Hematopoietic multipotent progenitor cell treated with erythropoietin and hydrocortisone succinate and interleukin-3 and kit ligand, for 4 days (in vitro differentiated cells): Measurements from ENCODE around the gene GPR55.
A peak's percentile ranks its signal among the peaks of the same experiment; 100 is the strongest.
"Not testable (repeated sequence)": the region's sequence is repeated elsewhere in the genome, so short reads cannot be mapped to it uniquely, and the experiment has no call there.

Experiments used
- DNase-seq: peaks from one replicate; pipeline ENCODE4 v3.0.0-alpha.2; 2015

The GPR55 gene

GRCh38 chr2:230949966-230950873 lies 25.2 kb upstream of the GPR55 start:
- peak; percentile 24 for DNase-seq

GRCh38 chr2:230947908-230948365 lies 22.9 kb upstream of the GPR55 start:
- peak; percentile 59 for DNase-seq

- no peak for DNase-seq
These were observed 22.2 kb upstream of the GPR55 start for GRCh38 chr2:230947235-230947576.

GRCh38 chr2:230946429-230947234 lies 21.6 kb upstream of the GPR55 start:
- no peak for DNase-seq

GRCh38 chr2:230944757-230945372 lies 19.8 kb upstream of the GPR55 start:
- DNase-seq, result no peak

- no peak for DNase-seq
These were observed 19.1 kb upstream of the GPR55 start for GRCh38 chr2:230944123-230944653.

- peak; percentile 80 for DNase-seq
These were observed 18.2 kb upstream of the GPR55 start for GRCh38 chr2:230942920-230943896.

GRCh38 chr2:230942371-230942770 lies 17.3 kb upstream of the GPR55 start:
- DNase-seq, result no peak

GRCh38 chr2:230941202-230942180 lies 16.4 kb upstream of the GPR55 start:
- DNase-seq, result no peak

- no peak for DNase-seq
These were observed 15.4 kb upstream of the GPR55 start for GRCh38 chr2:230940471-230940815.

GRCh38 chr2:230939691-230940470 lies 14.8 kb upstream of the GPR55 start:
- no peak for DNase-seq

GRCh38 chr2:230939066-230939591 lies 14.1 kb upstream of the GPR55 start:
- no peak for DNase-seq

- no peak for DNase-seq
These were observed 13.5 kb upstream of the GPR55 start for GRCh38 chr2:230938516-230939065.

GRCh38 chr2:230938098-230938497 lies 13.1 kb upstream of the GPR55 start:
- no peak for DNase-seq

- DNase-seq, result no peak
These were observed 12.3 kb upstream of the GPR55 start for GRCh38 chr2:230937362-230937761.

- DNase-seq, result not testable (repeated sequence)
These were observed 11.2 kb upstream of the GPR55 start for GRCh38 chr2:230936243-230936642.

- DNase-seq, result no peak
These were observed 10.0 kb upstream of the GPR55 start for GRCh38 chr2:230935130-230935430.

- no peak for DNase-seq
These were observed 9.4 kb upstream of the GPR55 start for GRCh38 chr2:230934231-230935129.
